SU-DHL-6 (cell line): Measurements from ENCODE around the gene FAM162A.

ENCODE experiments used
- H2AFZ ChIP-seq: fragments of 200-600 bp; sonication (generic); 2 replicates; pipeline ENCODE4 v1.6.1; 2014; ENCODE audit warnings: low read depth, mild to moderate bottlenecking, moderate library complexity, mixed read lengths, antibody characterized with exemption, low read length; ENCODE audit not compliant: severe bottlenecking
- H3F3A ChIP-seq: fragments of 200-600 bp; shearing (Covaris generic); 2 replicates; pipeline ENCODE4 v1.6.0; 2016; ENCODE audit warnings: antibody characterized with exemption, mild to moderate bottlenecking; ENCODE audit not compliant: insufficient read depth
- H3K27ac ChIP-seq: fragments of 200-600 bp; sonication (generic); 2 replicates; pipeline ENCODE4 v1.5.1; 2016; ENCODE audit warnings: low read depth, mild to moderate bottlenecking, low read length, moderate library complexity, mixed read lengths
- H3K27me3 ChIP-seq: fragments of 200-600 bp; sonication (generic), shearing (Covaris generic); 2 replicates; pipeline ENCODE4 v1.6.0; 2014; ENCODE audit warnings: mild to moderate bottlenecking, low read length
- H3K36me3 ChIP-seq: fragments of 200-600 bp; sonication (generic); 2 replicates; pipeline ENCODE4 v1.6.1; 2014; ENCODE audit warnings: mild to moderate bottlenecking, low read length, mixed read lengths
- H3K4me2 ChIP-seq: fragments of 300-600, 200-600 bp; shearing (Covaris generic), sonication (generic); 2 replicates; pipeline ENCODE4 v1.6.0; 2014; ENCODE audit warnings: low read length, low read depth, mild to moderate bottlenecking; ENCODE audit not compliant: poor library complexity, severe bottlenecking
- H3K4me3 ChIP-seq: fragments of 200-600 bp; sonication (generic); 2 replicates; pipeline ENCODE4 v1.5.1; 2014; ENCODE audit warnings: antibody characterized with exemption, low read length, mild to moderate bottlenecking, mixed read lengths; ENCODE audit not compliant: insufficient read depth, poor library complexity, severe bottlenecking
- H3K79me2 ChIP-seq: fragments of 200-600 bp; sonication (generic); 2 replicates; pipeline ENCODE4 v1.6.1; 2014; ENCODE audit warnings: mild to moderate bottlenecking, low read length, moderate library complexity; ENCODE audit not compliant: insufficient read depth
- H3K9ac ChIP-seq: fragments of 200-600 bp; sonication (generic); 2 replicates; pipeline ENCODE4 v1.7.0; 2014; ENCODE audit warnings: mild to moderate bottlenecking, low read length
- H3K9me2 ChIP-seq: fragments of 200-600 bp; sonication (generic); replicated peaks from 2 replicates; pipeline ENCODE4 v1.6.1; 2014; ENCODE audit warnings: low read length; ENCODE audit not compliant: insufficient read depth
- H3K9me3 ChIP-seq: fragments of 200-600 bp; sonication (generic); 2 replicates; pipeline ENCODE4 v1.6.1; 2014; ENCODE audit warnings: low read length, mixed read lengths; ENCODE audit not compliant: insufficient read depth
- H4K20me1 ChIP-seq: fragments of 200-600 bp; sonication (generic); 2 replicates; pipeline ENCODE4 v1.6.1; 2014; ENCODE audit warnings: low read depth, mild to moderate bottlenecking, antibody characterized with exemption, low read length, moderate library complexity, mixed read lengths
- EZH2phosphoT487 ChIP-seq: fragments of 200-600 bp; sonication (generic), shearing (Covaris generic); conservative IDR thresholded peaks from 2 replicates; pipeline ENCODE4 v1.6.1; 2018; ENCODE audit warnings: mild to moderate bottlenecking, antibody characterized with exemption, low read length, moderate library complexity, mixed read lengths
- TF ChIP-seq, protein P1 (sequence below): fragments of 200-600 bp; sonication (generic); IDR thresholded peaks from one replicate; pipeline ENCODE4 v1.5.1; 2017; ENCODE audit warnings: antibody characterized with exemption, mild to moderate bottlenecking, low read length, moderate library complexity; ENCODE audit not compliant: insufficient read depth, poor library complexity, severe bottlenecking

FAM162A gene

DNA sequence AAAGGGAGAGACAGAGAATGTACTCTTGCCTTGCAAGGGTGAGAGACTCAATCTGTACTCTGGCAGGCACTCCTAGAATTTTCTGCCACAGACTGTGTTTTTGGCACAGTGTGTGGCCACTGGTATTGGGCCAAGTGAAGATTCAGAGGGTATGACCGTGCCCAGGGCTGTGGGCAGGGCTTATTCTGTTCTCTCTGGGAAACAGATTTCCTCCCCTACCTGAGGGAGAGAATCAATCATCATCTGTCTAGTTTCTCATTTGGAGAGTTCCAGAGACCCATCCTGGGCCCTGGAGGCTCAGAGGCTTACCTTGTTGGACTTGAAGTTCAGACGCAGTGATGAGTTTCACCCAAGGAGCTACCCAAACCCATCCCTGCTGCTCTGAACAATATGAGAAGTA, 30.8 kb upstream of the FAM162A start:
- no peaks in the 10 kb centered on the region for H3K9me3 ChIP-seq
- H3K27ac ChIP-seq, result no peak overlapping the region

DNA sequence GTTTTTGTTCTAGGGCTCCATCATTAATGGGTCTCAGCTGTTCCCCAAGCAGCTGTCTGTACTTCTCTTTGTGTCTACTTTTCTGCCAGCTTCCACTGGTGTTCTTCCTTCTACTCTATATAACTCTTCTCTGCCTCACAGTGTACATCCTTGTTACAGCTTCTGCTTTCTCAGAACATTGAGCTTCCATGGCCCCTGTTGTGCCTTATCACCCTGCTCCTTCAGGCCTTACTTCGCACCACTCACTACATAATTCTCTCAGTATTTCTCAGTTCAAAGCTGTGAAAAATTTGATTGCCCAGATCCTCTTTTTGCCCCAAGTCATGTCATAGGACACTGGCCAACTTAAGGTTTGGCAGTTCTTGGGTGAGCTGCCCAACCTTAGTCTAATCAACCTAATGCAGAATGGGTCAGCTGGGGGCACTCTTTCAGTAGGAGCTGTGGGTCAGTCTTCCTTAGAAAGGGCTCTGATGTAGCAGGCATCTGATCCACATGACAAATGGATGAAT, 30.0 kb upstream of the FAM162A start:
- Histone ChIP-seq H4K20me1 (no peaks in the 10 kb centered on the region), H3K9me2 (no peaks in the 10 kb centered on the region), H2AFZ (no peak overlapping the region), H3K27ac (no peak overlapping the region), H3K36me3 (peaks cover 3% of the 10 kb centered on the region; the same call in 1 of the 2 replicates), H3K9me3 (no peaks in the 10 kb centered on the region), H3K4me2 (no peak overlapping the region), H3K4me3 (no peak overlapping the region), H3F3A (no peaks in the 10 kb centered on the region), H3K79me2 (no peaks in the 10 kb centered on the region), H3K9ac (no peak overlapping the region), H3K27me3 (no peaks in the 10 kb centered on the region)
- no peak for TF ChIP-seq EZH2phosphoT487
- TF ChIP-seq, protein P1, sequence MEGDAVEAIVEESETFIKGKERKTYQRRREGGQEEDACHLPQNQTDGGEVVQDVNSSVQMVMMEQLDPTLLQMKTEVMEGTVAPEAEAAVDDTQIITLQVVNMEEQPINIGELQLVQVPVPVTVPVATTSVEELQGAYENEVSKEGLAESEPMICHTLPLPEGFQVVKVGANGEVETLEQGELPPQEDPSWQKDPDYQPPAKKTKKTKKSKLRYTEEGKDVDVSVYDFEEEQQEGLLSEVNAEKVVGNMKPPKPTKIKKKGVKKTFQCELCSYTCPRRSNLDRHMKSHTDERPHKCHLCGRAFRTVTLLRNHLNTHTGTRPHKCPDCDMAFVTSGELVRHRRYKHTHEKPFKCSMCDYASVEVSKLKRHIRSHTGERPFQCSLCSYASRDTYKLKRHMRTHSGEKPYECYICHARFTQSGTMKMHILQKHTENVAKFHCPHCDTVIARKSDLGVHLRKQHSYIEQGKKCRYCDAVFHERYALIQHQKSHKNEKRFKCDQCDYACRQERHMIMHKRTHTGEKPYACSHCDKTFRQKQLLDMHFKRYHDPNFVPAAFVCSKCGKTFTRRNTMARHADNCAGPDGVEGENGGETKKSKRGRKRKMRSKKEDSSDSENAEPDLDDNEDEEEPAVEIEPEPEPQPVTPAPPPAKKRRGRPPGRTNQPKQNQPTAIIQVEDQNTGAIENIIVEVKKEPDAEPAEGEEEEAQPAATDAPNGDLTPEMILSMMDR, result no peak

More for the DNA sequence above, 30.8 kb upstream of the FAM162A start:
- no peaks in the 10 kb centered on the region for H3F3A ChIP-seq
- no peaks in the 10 kb centered on the region for H3K79me2 ChIP-seq
- H3K4me3 ChIP-seq, result no peak overlapping the region
- no peak overlapping the region for H3K4me2 ChIP-seq
- no peak overlapping the region for H3K9ac ChIP-seq
- H3K9me2 ChIP-seq, result no peaks in the 10 kb centered on the region
- H3K27me3 ChIP-seq, result no peaks in the 10 kb centered on the region
- no peaks in the 10 kb centered on the region for H3K36me3 ChIP-seq
- H2AFZ ChIP-seq, result no peak overlapping the region
- H4K20me1 ChIP-seq, result no peaks in the 10 kb centered on the region
- TF ChIP-seq, protein P1, result no peak
- no peak for TF ChIP-seq EZH2phosphoT487

GRCh38 chr3:122355612-122356011, 28.4 kb upstream of the FAM162A start:
- H3K27me3 ChIP-seq, result no peaks in the 10 kb centered on the region
- H3K4me3 ChIP-seq, result no peak overlapping the region
- H3K79me2 ChIP-seq, result no peaks in the 10 kb centered on the region
- no peaks in the 10 kb centered on the region for H4K20me1 ChIP-seq
- no peak overlapping the region for H3K9ac ChIP-seq
- peaks cover 12% of the 10 kb centered on the region; the same call in 1 of the 2 replicates for H3K36me3 ChIP-seq
- H3K9me3 ChIP-seq, result no peaks in the 10 kb centered on the region
- H2AFZ ChIP-seq, result no peak overlapping the region
- H3K4me2 ChIP-seq, result no peak overlapping the region
- TF ChIP-seq, protein P1, result no peak
- no peak for TF ChIP-seq EZH2phosphoT487
- H3F3A ChIP-seq, result no peaks in the 10 kb centered on the region
- H3K27ac ChIP-seq, result no peak overlapping the region
- H3K9me2 ChIP-seq, result no peaks in the 10 kb centered on the region
